GM12878 (cell line): Measurements from ENCODE around the gene DRAXIN.

ENCODE experiments used
- ESRRA ChIP-seq: IDR thresholded peaks from 2 replicates; pipeline ENCODE4 v1.6.1; 2012; ENCODE audit warnings: mild to moderate bottlenecking, low read length, improper control_type of control experiment
- PAX8 ChIP-seq: fragments of 450-650 bp; IDR thresholded peaks from 2 replicates; pipeline ENCODE4 v1.6.1; 2017; ENCODE audit warnings: mild to moderate bottlenecking, moderate library complexity
- POLR2A ChIP-seq: IDR thresholded peaks from 2 replicates; pipeline ENCODE4 v1.6.1; 2011; ENCODE audit warnings: low read depth, mild to moderate bottlenecking, low read length
- RB1 ChIP-seq: fragments of 450-650 bp; formaldehyde crosslinking; IDR thresholded peaks from 2 replicates; pipeline ENCODE4 v1.6.1; 2017; ENCODE audit warnings: mild to moderate bottlenecking, borderline replicate concordance
- SMAD5 ChIP-seq: IDR thresholded peaks from 2 replicates; pipeline ENCODE4 v1.6.1; 2016; ENCODE audit warnings: antibody characterized with exemption, low read depth
- TCF7 ChIP-seq: IDR thresholded peaks from 2 replicates; pipeline ENCODE4 v1.6.1; 2014; ENCODE audit warnings: antibody characterized with exemption, borderline replicate concordance
- ZZZ3 ChIP-seq: IDR thresholded peaks from 2 replicates; pipeline ENCODE4 v1.6.1; 2011; ENCODE audit warnings: low read depth; ENCODE audit not compliant: control insufficient read depth, insufficient read length
- TF ChIP-seq, protein P1 (sequence below), 3 experiments: IDR thresholded peaks in 2 of 3; conservative IDR thresholded peaks in 1 of 3; 2 replicates each; pipeline ENCODE4 v1.5.1; 2011; ENCODE audit warnings: low read depth in 3 of 3, low read length in 3 of 3, mild to moderate bottlenecking in 3 of 3, control low read depth in 2 of 3, moderate library complexity in 2 of 3, inconsistent platforms in 1 of 3, mixed read lengths in 1 of 3; ENCODE audit not compliant: control insufficient read depth in 2 of 3, insufficient read depth in 1 of 3; ENCODE audit errors: extremely low read depth in 1 of 3
- TF ChIP-seq, protein P2 (sequence below): IDR thresholded peaks from 2 replicates; pipeline ENCODE4 v1.6.1; 2012; ENCODE audit warnings: mild to moderate bottlenecking, low read depth, low read length
- TF ChIP-seq, protein P3 (sequence below): IDR thresholded peaks from 2 replicates; pipeline ENCODE4 v1.6.1; 2012; ENCODE audit warnings: low read depth, low read length, improper control_type of control experiment
- TF ChIP-seq, protein P4 (sequence below): fragments of 450-650 bp; IDR thresholded peaks from 2 replicates; pipeline ENCODE4 v1.6.1; 2016; ENCODE audit warnings: mild to moderate bottlenecking, moderate library complexity, borderline replicate concordance

DNA sequence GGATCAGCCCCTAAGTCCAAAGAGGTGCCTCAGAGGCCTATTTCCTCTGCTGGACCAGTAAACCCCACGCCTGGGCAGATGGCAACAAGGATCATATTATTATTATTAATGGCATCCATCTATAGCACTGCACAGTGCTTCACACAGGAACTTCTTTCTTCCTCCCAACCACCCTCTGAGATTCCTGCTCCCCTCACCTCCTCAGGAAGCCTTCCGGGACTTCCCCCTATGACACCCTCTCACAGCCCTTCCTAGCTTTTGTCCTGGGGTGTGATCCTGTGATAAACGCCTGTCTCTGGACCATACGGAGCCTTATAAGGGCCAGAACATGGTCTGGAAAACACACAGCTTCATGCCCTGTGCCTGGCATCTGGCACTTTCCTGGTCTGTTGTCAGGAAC, 40.5 kb upstream of the DRAXIN start:
- TF ChIP-seq, protein P1, sequence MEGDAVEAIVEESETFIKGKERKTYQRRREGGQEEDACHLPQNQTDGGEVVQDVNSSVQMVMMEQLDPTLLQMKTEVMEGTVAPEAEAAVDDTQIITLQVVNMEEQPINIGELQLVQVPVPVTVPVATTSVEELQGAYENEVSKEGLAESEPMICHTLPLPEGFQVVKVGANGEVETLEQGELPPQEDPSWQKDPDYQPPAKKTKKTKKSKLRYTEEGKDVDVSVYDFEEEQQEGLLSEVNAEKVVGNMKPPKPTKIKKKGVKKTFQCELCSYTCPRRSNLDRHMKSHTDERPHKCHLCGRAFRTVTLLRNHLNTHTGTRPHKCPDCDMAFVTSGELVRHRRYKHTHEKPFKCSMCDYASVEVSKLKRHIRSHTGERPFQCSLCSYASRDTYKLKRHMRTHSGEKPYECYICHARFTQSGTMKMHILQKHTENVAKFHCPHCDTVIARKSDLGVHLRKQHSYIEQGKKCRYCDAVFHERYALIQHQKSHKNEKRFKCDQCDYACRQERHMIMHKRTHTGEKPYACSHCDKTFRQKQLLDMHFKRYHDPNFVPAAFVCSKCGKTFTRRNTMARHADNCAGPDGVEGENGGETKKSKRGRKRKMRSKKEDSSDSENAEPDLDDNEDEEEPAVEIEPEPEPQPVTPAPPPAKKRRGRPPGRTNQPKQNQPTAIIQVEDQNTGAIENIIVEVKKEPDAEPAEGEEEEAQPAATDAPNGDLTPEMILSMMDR (IDR thresholded peaks at IDR 0.05 in 2 of 3, conservative IDR thresholded peaks at IDR 0.05 in 1 of 3; ENCODE audit: control insufficient read depth in 2 of 3, extremely low read depth in 1 of 3, insufficient read depth in 1 of 3, low read depth in 3 of 3, low read length in 3 of 3): no peak
- TF ChIP-seq, protein P2, sequence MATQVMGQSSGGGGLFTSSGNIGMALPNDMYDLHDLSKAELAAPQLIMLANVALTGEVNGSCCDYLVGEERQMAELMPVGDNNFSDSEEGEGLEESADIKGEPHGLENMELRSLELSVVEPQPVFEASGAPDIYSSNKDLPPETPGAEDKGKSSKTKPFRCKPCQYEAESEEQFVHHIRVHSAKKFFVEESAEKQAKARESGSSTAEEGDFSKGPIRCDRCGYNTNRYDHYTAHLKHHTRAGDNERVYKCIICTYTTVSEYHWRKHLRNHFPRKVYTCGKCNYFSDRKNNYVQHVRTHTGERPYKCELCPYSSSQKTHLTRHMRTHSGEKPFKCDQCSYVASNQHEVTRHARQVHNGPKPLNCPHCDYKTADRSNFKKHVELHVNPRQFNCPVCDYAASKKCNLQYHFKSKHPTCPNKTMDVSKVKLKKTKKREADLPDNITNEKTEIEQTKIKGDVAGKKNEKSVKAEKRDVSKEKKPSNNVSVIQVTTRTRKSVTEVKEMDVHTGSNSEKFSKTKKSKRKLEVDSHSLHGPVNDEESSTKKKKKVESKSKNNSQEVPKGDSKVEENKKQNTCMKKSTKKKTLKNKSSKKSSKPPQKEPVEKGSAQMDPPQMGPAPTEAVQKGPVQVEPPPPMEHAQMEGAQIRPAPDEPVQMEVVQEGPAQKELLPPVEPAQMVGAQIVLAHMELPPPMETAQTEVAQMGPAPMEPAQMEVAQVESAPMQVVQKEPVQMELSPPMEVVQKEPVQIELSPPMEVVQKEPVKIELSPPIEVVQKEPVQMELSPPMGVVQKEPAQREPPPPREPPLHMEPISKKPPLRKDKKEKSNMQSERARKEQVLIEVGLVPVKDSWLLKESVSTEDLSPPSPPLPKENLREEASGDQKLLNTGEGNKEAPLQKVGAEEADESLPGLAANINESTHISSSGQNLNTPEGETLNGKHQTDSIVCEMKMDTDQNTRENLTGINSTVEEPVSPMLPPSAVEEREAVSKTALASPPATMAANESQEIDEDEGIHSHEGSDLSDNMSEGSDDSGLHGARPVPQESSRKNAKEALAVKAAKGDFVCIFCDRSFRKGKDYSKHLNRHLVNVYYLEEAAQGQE: no peak
- TF ChIP-seq, protein P3, sequence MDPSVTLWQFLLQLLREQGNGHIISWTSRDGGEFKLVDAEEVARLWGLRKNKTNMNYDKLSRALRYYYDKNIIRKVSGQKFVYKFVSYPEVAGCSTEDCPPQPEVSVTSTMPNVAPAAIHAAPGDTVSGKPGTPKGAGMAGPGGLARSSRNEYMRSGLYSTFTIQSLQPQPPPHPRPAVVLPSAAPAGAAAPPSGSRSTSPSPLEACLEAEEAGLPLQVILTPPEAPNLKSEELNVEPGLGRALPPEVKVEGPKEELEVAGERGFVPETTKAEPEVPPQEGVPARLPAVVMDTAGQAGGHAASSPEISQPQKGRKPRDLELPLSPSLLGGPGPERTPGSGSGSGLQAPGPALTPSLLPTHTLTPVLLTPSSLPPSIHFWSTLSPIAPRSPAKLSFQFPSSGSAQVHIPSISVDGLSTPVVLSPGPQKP: no peak
- TF ChIP-seq, protein P4, sequence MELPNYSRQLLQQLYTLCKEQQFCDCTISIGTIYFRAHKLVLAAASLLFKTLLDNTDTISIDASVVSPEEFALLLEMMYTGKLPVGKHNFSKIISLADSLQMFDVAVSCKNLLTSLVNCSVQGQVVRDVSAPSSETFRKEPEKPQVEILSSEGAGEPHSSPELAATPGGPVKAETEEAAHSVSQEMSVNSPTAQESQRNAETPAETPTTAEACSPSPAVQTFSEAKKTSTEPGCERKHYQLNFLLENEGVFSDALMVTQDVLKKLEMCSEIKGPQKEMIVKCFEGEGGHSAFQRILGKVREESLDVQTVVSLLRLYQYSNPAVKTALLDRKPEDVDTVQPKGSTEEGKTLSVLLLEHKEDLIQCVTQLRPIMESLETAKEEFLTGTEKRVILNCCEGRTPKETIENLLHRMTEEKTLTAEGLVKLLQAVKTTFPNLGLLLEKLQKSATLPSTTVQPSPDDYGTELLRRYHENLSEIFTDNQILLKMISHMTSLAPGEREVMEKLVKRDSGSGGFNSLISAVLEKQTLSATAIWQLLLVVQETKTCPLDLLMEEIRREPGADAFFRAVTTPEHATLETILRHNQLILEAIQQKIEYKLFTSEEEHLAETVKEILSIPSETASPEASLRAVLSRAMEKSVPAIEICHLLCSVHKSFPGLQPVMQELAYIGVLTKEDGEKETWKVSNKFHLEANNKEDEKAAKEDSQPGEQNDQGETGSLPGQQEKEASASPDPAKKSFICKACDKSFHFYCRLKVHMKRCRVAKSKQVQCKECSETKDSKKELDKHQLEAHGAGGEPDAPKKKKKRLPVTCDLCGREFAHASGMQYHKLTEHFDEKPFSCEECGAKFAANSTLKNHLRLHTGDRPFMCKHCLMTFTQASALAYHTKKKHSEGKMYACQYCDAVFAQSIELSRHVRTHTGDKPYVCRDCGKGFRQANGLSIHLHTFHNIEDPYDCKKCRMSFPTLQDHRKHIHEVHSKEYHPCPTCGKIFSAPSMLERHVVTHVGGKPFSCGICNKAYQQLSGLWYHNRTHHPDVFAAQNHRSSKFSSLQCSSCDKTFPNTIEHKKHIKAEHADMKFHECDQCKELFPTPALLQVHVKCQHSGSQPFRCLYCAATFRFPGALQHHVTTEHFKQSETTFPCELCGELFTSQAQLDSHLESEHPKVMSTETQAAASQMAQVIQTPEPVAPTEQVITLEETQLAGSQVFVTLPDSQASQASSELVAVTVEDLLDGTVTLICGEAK: no peak
- TF ChIP-seq ZZZ3 (no peak), SMAD5 (no peak), PAX8 (no peak), ESRRA (no peak), RB1 (no peak), TCF7 (no peak), POLR2A (no peak)
